Activated CD8-positive, alpha-beta memory T cell treated with anti-CD3 and anti-CD28 coated beads for 1 hour (primary cell): ENCODE results near the gene KRTAP3-1.
"Not testable (repeated sequence)": the region's sequence is repeated elsewhere in the genome, so short reads cannot be mapped to it uniquely, and the experiment has no call there.

ENCODE experiments used
- DNase-seq, 2 donors: peaks; one replicate each; pipeline ENCODE4 v3.0.0-alpha.2; 2020; ENCODE audit warnings: low read depth in 1 of 2; ENCODE audit errors: extremely low read depth in 1 of 2

Gene KRTAP3-1

DNA sequence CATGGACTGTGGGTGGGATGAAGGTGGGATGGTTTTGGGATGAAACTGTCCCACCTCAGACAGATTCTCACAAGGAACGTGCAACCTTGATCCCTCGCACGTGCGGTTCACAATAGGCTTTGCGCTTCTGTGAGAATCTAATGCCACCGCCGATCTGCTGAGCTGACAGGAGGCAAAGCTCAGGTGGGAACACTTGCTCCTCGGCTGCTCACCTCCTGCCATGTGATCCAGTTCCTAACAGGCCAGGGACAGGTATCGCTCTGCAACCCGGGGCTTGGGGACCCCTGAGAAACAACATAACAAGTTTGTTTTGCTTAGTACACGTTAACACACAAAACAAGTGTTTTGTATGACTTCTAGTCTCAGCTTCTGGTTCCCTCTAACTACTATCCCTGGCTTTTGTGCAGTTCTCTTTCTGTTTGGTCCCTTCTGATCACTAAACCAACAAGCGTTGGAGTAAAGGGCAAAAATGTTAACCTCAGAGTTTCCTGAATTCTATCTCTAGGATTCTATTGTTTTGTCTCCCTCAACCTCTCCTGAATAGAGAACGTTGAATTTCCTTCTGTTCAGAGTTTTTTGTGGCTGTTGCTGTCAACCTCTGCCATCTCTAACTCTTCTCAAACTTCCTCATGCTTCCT is 7.8 kb upstream of the KRTAP3-1 start:
- DNase-seq = no peak

DNA sequence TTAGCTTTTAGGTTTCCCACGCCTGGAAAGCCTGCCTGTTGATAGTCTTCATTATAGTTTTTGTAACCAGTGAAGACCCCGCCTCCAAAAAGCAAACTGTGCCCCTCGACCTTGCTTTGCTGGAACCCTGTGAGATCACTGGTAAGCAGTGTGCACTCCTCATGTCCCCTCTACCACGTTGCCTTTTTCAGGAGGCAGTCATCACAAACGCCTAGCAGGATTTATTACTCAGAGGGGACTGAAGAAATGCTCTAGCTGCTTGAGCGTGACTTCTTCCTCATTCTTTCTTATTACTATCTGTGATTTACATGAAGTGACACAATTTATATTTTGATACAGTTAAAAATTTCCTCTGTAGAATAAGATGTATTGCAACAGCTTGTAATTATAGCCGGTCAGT is 6.5 kb upstream of the KRTAP3-1 start:
- DNase-seq = no peak

DNA sequence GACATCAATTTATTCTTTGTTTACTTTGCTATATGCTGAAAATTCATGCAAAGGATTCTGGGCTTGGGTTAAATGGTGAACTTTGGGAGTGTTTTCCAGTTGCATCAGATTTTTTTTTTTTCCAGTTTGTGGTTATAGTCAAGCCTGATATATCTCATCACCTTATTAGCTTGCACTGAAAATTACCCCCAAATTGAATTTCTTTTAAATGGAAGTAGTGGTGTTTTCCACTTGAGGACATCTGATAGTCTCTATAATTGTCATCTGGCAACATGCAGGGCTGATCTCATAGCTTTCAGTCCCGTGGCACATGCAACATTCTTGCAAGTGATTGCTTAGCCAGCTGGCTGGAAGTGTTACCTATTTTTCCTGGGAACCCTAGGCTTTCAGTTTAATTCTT is 4.7 kb upstream of the KRTAP3-1 start:
- DNase-seq = no peak

DNA sequence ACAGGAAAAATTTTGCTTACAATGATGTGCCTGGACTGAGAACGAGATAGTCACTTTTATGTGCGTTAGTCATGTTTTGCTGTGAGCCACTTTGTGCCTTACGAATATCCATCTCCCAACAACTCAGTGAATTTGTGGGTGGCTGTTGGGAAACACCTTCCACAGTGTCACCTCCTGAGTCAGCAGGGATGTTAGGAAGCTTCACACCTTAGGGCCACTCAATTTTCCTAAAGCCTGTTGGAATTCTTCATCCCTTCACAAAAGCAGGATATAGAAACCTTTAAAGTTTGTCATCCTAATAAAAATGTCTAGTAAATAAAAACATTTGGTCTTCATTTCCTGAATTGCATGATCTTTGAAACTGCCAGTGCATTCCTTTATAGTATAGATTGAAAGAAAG is 4.3 kb upstream of the KRTAP3-1 start:
- no peak for DNase-seq

DNA sequence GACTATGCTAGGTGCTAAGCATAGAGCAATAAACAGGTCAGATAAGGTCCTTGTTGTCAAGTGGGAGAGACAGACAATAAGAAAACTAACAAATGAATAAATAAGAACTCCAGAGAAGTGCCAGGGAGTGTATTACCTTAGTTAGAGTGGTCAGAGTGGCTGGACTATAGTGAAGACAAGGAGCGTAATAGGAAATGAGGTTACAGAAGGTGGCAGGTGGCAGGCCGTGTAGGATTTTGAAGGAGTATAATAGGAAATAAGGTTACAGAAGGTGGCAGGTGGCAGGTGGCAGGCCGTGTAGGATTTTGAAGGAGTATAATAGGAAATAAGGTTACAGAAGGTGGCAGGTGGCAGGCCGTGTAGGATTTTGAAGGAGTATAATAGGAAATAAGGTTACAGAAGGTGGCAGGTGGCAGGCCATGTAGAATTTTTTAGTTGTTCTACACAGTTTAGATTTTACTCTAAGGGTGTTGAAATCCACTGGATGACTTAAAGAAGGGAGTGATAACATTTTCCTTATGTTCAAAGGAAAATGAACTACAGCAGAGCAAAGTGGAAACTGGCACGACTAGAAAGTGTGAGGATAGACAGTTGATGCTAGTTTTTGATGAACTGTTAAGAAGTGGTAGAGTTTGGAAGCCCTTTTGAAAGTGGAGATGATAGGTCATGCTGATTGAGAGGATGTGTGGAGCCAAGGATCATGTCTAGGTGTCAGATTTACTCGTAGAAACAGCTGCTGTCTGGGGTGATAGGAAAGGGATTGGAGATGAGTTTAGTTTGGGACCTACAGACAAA is 3.6 kb upstream of the KRTAP3-1 start:
- no peak for DNase-seq

DNA sequence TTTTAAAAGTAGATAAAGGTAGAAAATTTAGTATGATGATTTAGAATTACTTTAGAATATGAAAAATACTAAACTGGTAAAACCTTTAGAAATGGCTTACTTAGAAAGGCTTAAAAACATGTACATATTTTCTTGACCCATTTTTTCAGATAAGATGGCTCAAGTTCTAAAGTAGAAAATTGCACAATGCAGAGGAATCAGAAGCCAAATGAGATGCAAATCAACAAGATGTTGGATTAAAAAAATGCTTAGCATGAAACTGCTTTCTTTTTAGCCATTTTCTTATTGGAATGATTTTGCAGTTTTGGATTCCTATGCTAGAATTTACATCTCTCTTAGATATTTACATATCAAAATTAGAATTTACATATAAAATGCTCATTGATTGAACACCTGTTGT is 1.5 kb upstream of the KRTAP3-1 start:
- no peak for DNase-seq

DNA sequence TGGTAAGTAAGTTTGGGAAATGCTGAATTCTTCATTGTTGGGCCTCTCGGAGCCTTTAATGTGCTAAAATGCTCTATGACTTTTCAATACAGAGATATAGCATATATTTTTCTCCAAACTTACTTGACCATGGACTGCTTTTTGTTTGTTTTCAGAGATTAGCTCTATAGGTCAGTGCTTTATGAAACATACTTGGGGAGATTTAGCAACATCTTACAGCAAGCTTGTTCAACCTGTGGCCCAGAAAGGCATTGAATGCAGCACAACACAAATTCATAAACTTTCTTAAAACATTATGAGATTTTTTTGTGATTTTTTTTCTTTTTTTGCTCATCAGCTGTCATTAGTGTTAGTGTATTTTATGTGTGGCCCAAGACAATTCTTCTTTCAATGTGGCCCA is 1.0 kb upstream of the KRTAP3-1 start:
- no peak for DNase-seq

DNA sequence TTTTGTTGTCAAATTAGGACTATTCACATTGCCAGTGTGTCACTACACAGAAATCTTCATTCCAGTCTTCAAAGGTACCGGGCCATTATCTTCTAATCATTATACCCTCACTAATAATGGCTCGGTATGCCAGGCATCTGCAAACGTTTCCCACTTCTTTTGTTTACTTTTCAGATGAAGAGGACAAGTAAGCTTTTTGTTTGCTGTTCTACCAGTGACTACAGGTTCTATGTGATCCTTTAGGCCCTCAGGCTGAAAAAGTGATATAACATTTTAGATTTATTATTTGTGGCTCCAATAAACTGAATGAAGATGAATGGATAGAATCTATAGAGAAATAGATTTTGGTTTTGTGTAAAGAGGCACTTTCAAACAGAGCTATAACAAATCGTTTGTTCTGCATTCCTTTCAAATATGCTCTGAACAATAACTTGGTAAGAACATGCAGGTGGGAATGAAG is 403 bp upstream of the KRTAP3-1 start:
- no peak for DNase-seq

DNA sequence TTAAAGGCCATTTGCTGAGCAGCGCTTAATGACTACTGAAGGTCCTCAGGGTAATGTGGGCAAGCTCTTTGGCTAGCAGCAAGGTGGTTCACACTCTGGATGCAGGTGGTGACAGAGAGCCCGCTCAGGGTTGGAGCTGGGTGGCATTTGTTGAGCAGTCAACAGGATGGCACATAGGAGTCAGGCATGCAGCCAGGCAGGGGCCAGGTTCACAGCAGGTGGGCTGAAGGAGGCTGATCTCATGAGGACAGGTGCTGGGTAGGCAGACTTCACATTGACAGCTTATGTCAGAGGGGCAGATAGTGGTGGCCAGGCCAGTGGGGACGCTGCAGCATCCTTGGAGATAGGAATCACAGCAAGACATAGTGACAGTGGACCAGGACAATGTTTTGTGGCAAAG is 4.5 kb downstream of the KRTAP3-1 start:
- no peak for DNase-seq

DNA sequence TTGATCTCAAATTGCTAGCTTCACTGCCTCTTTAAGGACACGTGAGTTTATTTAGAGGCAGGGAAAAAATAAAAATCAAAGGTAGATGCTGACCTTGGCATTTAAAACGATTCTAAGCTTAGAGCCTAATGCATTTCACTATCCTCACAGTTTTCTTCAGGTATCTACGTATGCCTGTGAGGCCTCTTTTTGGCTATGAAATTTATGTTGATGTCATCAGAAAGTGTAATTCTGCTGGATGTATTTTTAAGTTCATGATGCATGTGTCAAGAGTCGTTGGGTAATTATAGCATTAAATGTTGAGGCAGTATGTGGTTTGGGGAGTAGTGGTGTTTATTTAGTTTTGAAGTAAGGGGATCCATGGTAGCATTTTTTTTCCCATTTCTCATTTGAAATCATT is 5.0 kb downstream of the KRTAP3-1 start:
- no peak for DNase-seq

DNA sequence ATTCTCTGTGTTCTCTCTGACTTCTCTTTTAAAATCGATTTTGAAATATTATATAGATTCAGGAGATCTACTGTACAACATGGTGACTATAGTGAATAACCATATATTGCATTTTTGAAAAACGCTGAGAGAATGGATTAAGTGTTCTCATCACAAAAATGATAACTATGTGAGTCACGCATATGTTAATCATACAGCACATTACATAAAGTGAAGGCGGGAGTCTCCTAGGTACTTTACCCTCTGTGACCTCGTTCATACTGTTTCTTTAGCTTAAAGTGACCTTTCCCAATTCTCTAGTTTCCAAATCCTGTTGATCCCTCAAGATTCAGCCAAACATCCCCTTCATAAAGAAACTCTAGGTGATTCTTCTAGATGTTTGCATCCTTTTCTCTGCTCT is 6.1 kb downstream of the KRTAP3-1 start:
- DNase-seq = no peak

DNA sequence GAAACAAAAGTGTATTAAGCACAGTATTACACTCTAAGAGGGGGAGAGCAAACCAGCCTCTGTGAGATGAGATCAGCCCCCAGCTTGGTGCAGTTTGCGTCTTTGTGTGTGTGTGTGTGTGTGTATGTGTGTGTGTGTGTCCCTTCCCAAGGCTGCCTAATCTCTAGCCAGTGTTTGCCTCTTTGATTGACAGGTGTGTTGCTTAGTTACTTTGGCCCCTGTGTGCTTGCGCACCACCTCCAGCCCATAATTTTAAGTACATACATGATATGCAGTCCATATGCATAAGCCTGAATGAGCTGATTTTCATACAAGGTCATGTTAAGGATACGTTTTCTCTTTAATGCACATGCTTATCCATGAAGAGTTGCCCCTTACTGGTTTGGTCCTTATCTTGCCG is 7.1 kb downstream of the KRTAP3-1 start:
- no peak for DNase-seq

DNA sequence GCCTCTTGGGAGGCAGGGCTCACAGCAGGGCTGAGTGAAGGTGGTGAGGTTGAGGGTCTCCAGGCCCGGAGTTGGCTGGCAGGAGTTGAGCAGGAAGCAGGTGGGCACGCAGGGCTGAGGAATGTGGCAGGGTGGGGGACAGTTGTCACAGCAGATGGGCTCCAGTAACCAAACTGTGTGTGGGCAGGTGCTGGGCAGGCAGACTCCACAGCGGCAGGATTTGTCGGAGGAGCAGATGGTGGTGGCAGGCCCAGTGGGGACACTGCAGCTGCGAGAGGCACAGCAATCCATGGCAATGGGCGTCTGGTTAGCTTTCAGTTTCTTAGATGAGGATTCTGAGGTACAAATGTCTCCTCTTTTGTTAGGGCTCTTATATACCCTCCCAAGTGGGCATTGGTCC is 9.4 kb downstream of the KRTAP3-1 start, which contains the start of gene KRTAP3-2:
Gene KRTAP3-2 (minus strand): TSS at position 344 of the 400 bp plus-strand sequence. CDS start 53 bp downstream, at position 291.
- DNase-seq = not testable (repeated sequence)

DNA sequence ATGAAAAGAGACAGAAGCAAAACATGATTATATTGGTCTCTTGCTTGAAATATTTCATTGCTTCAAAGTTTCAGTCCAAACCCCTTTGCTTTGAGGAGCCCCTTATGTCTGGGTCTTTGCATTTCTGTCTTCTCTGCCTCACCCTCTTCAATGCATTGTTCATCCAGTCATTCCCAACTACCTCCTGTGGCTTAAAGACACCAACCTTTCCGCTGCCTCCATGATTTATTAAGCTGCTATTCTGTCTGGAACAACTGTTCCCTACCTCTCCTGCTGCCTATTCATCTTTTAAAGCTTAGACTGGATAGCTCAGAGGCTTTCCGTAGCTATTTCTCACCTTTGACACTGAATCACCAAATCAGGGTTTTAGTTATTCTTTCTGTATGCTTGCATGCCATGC is 11.6 kb downstream of the KRTAP3-1 start:
- DNase-seq = no peak

DNA sequence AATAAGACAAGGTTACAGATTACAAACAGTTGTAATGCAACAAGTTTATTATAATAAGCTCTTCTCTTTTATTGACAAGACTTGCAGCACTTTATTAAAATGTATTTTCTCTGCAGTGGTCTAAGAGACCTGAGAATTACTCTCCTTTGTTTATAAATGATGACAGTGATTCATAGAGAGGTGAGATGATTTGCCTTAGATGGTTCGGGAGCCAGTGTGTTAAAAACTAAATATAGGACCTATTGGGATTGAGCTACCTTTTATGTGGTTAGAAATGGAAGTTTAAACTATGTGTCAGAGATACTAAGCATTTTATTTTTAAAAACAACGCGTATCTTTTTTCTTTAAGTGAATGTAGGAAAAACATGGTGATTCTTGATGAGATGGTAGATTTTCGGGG is 12.1 kb downstream of the KRTAP3-1 start:
- no peak for DNase-seq

DNA sequence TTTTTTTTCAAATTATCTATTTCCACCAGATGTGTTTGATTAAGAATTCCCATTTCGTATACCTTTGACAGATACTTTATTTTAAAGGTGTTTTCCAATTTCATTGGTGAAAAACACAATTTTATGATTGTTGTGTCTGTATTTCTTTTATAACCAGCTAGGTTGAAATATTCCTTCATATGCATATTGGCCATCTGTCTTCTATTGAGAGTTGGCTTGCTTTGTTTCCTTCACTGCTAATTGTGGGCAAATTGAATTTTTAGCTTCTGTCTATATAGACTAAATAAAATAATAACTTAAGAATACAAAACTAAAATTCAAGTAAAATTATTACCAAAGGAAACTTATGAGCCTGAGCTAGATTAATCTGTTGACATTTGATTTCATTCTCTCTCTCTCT is 13.8 kb downstream of the KRTAP3-1 start:
- DNase-seq = no peak

DNA sequence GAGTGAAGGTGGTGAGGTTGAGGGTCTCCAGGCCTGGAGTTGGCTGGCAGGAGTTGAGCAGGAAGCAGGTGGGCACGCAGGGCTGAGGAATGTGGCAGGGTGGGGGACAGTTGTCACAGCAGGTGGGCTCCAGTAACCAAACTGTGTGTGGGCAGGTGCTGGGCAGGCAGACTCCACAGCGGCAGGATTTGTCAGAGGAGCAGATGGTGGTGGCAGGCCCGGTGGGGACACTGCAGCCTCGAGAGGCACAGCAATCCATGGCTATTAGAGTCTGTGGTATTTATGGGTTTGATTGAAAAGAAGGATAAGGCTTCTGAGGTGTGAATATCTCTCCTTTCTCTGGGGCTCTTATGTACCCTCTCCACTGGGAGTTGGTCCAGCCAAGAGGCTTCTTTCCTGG is 15.1 kb downstream of the KRTAP3-1 start, which contains the start of gene KRTAP3-3:
Gene KRTAP3-3 (minus strand): TSS at position 326 of the 400 bp plus-strand sequence. CDS start 67 bp downstream, at position 259.
- DNase-seq = no peak

DNA sequence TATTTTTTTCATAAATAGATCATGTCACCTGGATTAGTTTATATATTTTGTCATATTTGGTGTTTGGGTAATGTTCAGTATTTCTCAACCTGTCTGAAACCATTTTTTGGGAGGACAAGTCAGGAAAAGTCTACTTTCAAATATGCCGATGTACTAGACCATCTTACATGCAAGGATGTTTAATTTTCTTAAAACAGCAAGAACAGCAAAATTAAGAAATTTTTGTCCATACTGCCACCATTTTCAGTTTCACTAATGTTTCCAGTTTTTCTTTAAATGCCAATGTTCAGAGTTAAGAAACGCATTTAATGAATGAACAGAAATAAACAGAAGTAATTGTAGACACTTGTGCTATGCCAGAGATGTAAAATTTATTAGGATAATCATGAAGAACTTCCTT is 15.8 kb downstream of the KRTAP3-1 start:
- no peak for DNase-seq

DNA sequence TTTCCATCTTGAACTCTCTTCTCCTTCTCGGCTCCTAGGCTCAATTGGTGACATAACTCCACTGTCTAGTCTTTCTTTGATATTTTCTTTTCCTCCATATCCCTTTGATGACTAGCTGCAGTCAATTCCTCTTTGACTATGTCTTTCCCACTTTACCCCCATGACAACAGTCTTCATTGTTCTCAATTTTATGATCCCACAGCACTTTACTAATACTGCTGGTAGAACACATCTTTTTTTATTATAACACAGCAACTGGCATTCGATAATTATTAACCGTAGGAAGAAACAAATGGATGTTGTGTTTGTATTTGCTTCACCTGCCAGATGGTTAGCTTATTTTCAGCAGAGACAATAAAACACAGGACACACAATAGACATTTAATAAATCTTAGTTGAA is 16.3 kb downstream of the KRTAP3-1 start:
- DNase-seq = no peak

DNA sequence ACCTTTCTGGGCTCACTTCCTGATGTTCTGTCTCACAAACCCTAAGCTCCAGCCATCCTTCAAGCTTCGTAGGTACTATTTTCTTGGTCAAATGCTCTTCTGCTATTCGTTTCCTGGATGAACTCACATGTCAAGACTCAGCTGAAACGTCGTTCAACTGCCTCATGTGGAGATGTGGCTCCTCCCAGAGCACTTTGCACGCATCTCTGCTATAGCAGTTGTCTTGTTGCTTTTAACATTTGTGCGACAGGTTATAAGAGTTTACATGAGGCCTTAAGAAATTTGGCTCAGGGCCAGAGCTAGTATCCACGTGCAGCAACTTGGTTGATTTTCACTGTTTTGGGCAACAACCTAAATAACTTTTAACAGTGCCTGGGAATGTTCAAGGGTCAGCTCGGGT is 22.0 kb downstream of the KRTAP3-1 start:
- DNase-seq = no peak

DNA sequence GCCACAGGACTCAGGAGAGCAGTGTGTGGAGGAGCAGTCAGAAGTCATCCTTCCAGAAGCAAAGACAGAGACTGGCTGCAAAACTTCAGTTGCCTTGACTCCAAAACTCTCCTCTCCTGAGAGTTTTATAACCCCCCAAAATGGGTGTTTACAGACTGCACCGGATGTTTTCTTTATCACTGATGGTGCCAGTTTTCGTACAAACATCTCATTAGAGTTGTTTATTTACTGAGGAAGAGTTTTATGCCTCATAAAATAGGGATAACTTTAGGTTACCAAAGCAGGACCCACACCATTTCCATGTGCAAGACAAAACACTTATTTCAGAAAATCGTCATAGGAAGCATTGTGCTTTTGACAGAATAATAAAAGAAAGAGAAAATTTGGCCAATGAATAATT is 24.7 kb downstream of the KRTAP3-1 start, which contains the start of gene KRT40:
Gene KRT40 (minus strand): TSS at position 101 of the 400 bp plus-strand sequence. CDS start 53 bp downstream, at position 48.
- DNase-seq = no peak

DNA sequence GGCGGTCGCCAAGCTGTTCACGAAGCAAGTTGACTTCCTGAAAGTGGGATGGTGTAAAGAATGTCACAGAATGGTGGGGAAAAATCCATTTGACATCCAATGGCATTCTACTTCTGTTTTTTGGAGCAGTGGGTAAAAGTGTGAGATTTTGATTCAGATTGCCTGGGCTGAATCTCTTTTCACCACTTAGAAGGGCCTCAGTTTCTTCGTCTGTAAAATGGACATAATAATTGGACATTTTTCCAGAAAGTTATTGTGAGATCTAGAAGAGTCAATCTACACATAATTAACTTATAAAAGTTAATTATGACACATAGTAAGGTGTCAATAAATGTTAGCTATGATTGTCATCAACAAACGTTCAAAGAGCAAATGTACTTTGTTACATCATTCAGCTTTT is 27.8 kb downstream of the KRTAP3-1 start:
- no peak for DNase-seq
